A673 (cell line): Measurements from ENCODE around the gene LDHAL6B.

ENCODE experiments used
- EZH2 ChIP-seq: fragments of 200-600 bp; sonication (generic); IDR thresholded peaks from 2 replicates; pipeline ENCODE4 v1.6.1; 2017; ENCODE audit warnings: borderline replicate concordance, low read depth, mild to moderate bottlenecking, mixed read lengths, antibody characterized with exemption, low read length; ENCODE audit not compliant: poor library complexity, severe bottlenecking
- TF ChIP-seq, protein P1 (sequence below): fragments of 300-800, 200-600 bp; sonication (generic); conservative IDR thresholded peaks from 2 replicates; pipeline ENCODE4 v1.5.1; 2017; ENCODE audit warnings: low read depth, mild to moderate bottlenecking, antibody characterized with exemption, low read length, moderate library complexity, mixed read lengths

DNA sequence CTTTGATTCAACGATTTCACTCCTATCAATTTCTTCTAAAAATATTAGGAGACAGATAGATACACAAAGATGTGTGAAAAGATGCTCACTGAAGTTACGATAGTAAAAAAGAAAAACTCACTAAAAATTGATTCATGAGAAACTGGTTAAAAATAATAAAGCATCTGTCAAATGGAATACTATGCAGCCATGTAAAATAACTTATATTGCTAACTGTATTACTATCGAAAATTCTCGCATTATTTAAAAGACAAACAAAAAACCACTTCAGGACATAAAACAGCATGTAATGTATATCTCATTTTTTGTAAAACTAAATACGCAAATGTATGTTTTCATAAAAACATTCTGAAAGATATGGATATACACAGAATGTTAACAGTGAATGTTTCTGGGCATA lies 33.4 kb upstream of the LDHAL6B start:
- TF ChIP-seq, protein P1, sequence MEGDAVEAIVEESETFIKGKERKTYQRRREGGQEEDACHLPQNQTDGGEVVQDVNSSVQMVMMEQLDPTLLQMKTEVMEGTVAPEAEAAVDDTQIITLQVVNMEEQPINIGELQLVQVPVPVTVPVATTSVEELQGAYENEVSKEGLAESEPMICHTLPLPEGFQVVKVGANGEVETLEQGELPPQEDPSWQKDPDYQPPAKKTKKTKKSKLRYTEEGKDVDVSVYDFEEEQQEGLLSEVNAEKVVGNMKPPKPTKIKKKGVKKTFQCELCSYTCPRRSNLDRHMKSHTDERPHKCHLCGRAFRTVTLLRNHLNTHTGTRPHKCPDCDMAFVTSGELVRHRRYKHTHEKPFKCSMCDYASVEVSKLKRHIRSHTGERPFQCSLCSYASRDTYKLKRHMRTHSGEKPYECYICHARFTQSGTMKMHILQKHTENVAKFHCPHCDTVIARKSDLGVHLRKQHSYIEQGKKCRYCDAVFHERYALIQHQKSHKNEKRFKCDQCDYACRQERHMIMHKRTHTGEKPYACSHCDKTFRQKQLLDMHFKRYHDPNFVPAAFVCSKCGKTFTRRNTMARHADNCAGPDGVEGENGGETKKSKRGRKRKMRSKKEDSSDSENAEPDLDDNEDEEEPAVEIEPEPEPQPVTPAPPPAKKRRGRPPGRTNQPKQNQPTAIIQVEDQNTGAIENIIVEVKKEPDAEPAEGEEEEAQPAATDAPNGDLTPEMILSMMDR, result no peak
- TF ChIP-seq EZH2, result no peak
